Spleen (tissue), 11 donors: ENCODE data around the gene NBAS. TPM values are rescaled to one million over a fixed set of nuclear protein-coding genes. Genes with fewer than 3 reads are reported as not detected.

Source experiments
- DNase-seq: peaks from one replicate; pipeline ENCODE4 v3.0.0-alpha.2; 2020
- H3K27ac ChIP-seq, 8 donors: fragments of 200-600 bp; sonication (generic) in 7 of 8; 1 replicate in 4 of 8; 2 replicates in 4 of 8; pipeline versions ENCODE4 v1.5.0 to v1.8.0; 2016 to 2021; ENCODE audit warnings: inconsistent platforms in 4 of 8, mild to moderate bottlenecking in 4 of 8, moderate library complexity in 1 of 8
- H3K27me3 ChIP-seq, 7 donors: fragments of 200-600 bp; sonication (generic) in 6 of 7; replicated peaks in 1 of 7; 1 replicate in 4 of 7; 2 replicates in 3 of 7; pipeline versions ENCODE4 v1.5.0 to v1.8.0; 2016 to 2021; ENCODE audit warnings: inconsistent platforms in 3 of 7, mild to moderate bottlenecking in 1 of 7
- H3K36me3 ChIP-seq, 6 donors: fragments of 200-600 bp; sonication (generic) in 5 of 6; 1 replicate in 4 of 6; 2 replicates in 2 of 6; pipeline versions ENCODE4 v1.5.0 to v1.8.0; 2016 to 2021; ENCODE audit warnings: inconsistent platforms in 2 of 6
- H3K4me1 ChIP-seq, 6 donors: fragments of 200-600 bp; sonication (generic) in 5 of 6; 1 replicate in 3 of 6; 2 replicates in 3 of 6; pipeline versions ENCODE4 v1.5.0 to v1.8.0; 2016 to 2021; ENCODE audit warnings: inconsistent platforms in 3 of 6
- H3K4me3 ChIP-seq, 8 donors: fragments of 200-600 bp; sonication (generic) in 7 of 8; 1 replicate in 4 of 8; 2 replicates in 4 of 8; pipeline versions ENCODE4 v1.5.0 to v1.8.0; 2016 to 2021; ENCODE audit warnings: inconsistent platforms in 4 of 8, mild to moderate bottlenecking in 4 of 8, moderate library complexity in 2 of 8
- H3K9me3 ChIP-seq, 8 donors: fragments of 200-600 bp; sonication (generic) in 7 of 8; 1 replicate in 4 of 8; 2 replicates in 4 of 8; pipeline versions ENCODE4 v1.5.0 to v1.8.0; 2016 to 2021; ENCODE audit warnings: inconsistent platforms in 4 of 8
- CTCF ChIP-seq, 11 experiments: fragments of 200-600 bp in 7 of 11; fragments of 450-650 bp in 4 of 11; sonication (generic) in 4 of 11; IDR thresholded peaks in 8 of 11; conservative IDR thresholded peaks in 3 of 11; 1 replicate in 7 of 11; 2 replicates in 4 of 11; pipeline versions ENCODE4 v1.4.0 to v1.8.0; 2016 to 2021; ENCODE audit warnings: antibody characterized with exemption in 11 of 11, inconsistent platforms in 4 of 11, mild to moderate bottlenecking in 1 of 11
- POLR2A ChIP-seq, 3 donors: fragments of 450-650 bp; IDR thresholded peaks; one replicate each; pipeline ENCODE4 v1.5.1; 2017; ENCODE audit warnings: antibody characterized with exemption in 3 of 3, mild to moderate bottlenecking in 1 of 3
- POLR2AphosphoS5 ChIP-seq, 3 donors: sonication (generic); formaldehyde crosslinking; IDR thresholded peaks; one replicate each; pipeline ENCODE4 v1.5.1; 2017; ENCODE audit warnings: antibody characterized with exemption in 3 of 3
- WGBS, 5 donors: extraction: QIAGEN DNeasy Blood & Tissue Kit in 3 of 5; methylation state at CpG; one replicate each; pipeline versions ENCODE4 v1.1.5 to v1.1.7; 2013 to 2018; 5-methylcytosine and 5-hydroxymethylcytosine counted together
- intact Hi-C: fragments of 100-400 bp; cut with DNase I; formaldehyde crosslinking; loops from one replicate; pipeline ENCODE4 v1.15.0; 2023; ENCODE audit warnings: low total_unique reads
- polyA plus RNA-seq, 3 donors: library from polyadenylated mRNA; stranded (reverse); fragments of 200-250 nt; gene quantifications; one replicate each; pipeline ENCODE4 v1.2.1, GENCODE V29; 2013
- total RNA-seq, 7 donors: library from RNA; depleted of rRNA in 3 of 7; stranded (reverse); fragments of >200 nt in 3 of 7; fragmentation: NEBNext Ultra II Directional in 4 of 7; extraction: Animal tissue kit (Norgen Biotek cat#: 25700) in 4 of 7; gene quantifications; one replicate each; pipeline versions ENCODE4 v1.1.0 to v1.2.1, GENCODE V29; 2016 to 2021
- donor health status: healthy with polysubstance abuse.
- donor health status: DM: no; HTN: no; CAD: no; lungs with moderate emphysema.
- donor health status: DM: no; HTN: no; CAD: no.
- donor health status: Bipolar disorder and iron deficiency.
- donor health status: healthy.
- donor health status: DM: no; HTN: no; CAD: no.
- donor health status: DM: yes; HTN: yes; CAD: no.

NBAS gene
- total and polyA plus RNA-seq, 10 donors = 21.1 to 49.0 (median 40.9) TPM

- no peak for TF ChIP-seq POLR2AphosphoS5 (IDR thresholded peaks at IDR 0.05)
- TF ChIP-seq POLR2A (IDR thresholded peaks at IDR 0.05) = no peak
- TF ChIP-seq CTCF (IDR thresholded peaks at IDR 0.05 in 8 of 11, conservative IDR thresholded peaks at IDR 0.05 in 3 of 11) = no peak
- Histone ChIP-seq H3K27me3 (no peaks in the 10 kb centered on the region), H3K4me3 (no peak overlapping the region), H3K4me1 (no peaks in the 10 kb centered on the region), H3K36me3 (peaks cover 0 to 89% (median 19%) of the 10 kb centered on the region in 6 donors), H3K9me3 (no peaks in the 10 kb centered on the region), H3K27ac (no peak overlapping the region)
- 85 to 94% (median 87%) methylated on average over 5 of the region's 5 CpGs for WGBS, 5 donors
- no peak for DNase-seq
- intact Hi-C loops = no loop called here
Observed at GRCh38 chr2:15181092-15181745, 379.9 kb downstream of the NBAS start.

DNA sequence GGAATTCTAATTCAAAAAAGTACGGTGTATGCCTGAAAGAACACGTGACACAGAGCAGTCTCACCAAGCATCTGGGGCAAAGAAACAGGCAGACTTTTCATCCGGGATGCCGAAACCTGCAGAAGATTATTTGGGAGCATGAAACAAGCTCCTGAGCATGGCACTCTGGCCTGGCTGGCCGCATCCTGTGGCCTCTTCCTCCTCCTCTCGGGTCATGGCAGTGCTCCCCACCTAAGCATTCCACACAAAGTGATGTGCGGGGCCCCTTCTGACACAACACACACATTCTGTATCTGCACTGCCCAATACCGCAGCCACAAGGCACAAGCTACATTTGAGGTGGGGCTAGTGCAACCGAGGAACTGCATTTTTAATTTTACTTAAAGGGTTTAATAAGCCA is 380.8 kb downstream of the NBAS start:
- Histone ChIP-seq H3K27ac (no peak overlapping the region), H3K27me3 (no peaks in the 10 kb centered on the region), H3K4me1 (no peaks in the 10 kb centered on the region), H3K36me3 (peaks cover 0 to 90% (median 16%) of the 10 kb centered on the region in 6 donors), H3K9me3 (no peaks in the 10 kb centered on the region), H3K4me3 (no peak overlapping the region)
- DNase-seq = no peak
- no peak for TF ChIP-seq POLR2AphosphoS5 (IDR thresholded peaks at IDR 0.05)
- no peak for TF ChIP-seq CTCF (IDR thresholded peaks at IDR 0.05 in 8 of 11, conservative IDR thresholded peaks at IDR 0.05 in 3 of 11)
- TF ChIP-seq POLR2A (IDR thresholded peaks at IDR 0.05) = no peak
- 94 to 97% (median 96%) methylated on average over 9 of the region's 9 CpGs for WGBS, 5 donors
- intact Hi-C loops = no loop called here

GRCh38 chr2:15178946-15179345 is 382.2 kb downstream of the NBAS start:
- WGBS, 5 donors = 82 to 91% (median 89%) methylated on average over 14 of the region's 14 CpGs
- no peak for DNase-seq
- Histone ChIP-seq H3K27ac (no peak overlapping the region), H3K36me3 (peaks cover 0 to 89% (median 10%) of the 10 kb centered on the region in 6 donors), H3K27me3 (no peaks in the 10 kb centered on the region), H3K9me3 (no peaks in the 10 kb centered on the region), H3K4me1 (no peaks in the 10 kb centered on the region), H3K4me3 (no peak overlapping the region)
- intact Hi-C loops = no loop called here
- TF ChIP-seq POLR2A (IDR thresholded peaks at IDR 0.05) = no peak
- no peak for TF ChIP-seq POLR2AphosphoS5 (IDR thresholded peaks at IDR 0.05)
- TF ChIP-seq CTCF (IDR thresholded peaks at IDR 0.05 in 8 of 11, conservative IDR thresholded peaks at IDR 0.05 in 3 of 11) = no peak

DNA sequence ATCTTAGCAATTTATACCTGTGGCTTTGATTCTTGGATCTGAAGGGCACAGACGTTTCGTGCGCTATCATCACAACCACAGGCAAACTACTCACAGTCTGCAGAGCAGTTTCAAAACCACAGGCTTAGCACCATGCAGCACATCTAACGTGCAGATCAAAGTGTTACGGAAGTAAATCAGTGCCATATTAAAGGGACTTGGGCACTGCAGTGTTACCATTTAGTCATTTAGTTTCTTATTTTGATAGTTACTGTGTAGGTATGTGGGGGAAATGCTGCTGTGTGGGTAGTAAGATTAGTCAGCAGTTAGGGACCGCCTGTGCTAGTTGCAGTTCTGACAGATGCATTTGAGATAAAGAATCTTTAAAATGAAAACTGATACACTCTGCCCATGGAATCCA is 384.0 kb downstream of the NBAS start:
- TF ChIP-seq POLR2A (IDR thresholded peaks at IDR 0.05) = no peak
- DNase-seq = no peak
- Histone ChIP-seq H3K9me3 (no peaks in the 10 kb centered on the region), H3K4me1 (no peaks in the 10 kb centered on the region), H3K36me3 (peaks cover 0 to 84% (median 7%) of the 10 kb centered on the region in 6 donors), H3K27ac (no peak overlapping the region), H3K4me3 (no peak overlapping the region), H3K27me3 (no peaks in the 10 kb centered on the region)
- WGBS, 5 donors = 67 to 85% (median 72%) methylated on average over 6 of the region's 6 CpGs
- intact Hi-C loops = no loop called here
